Measurements from ENCODE around the gene SLC39A10.
"Not testable (repeated sequence)": the region's sequence is repeated elsewhere in the genome, so short reads cannot be mapped to it uniquely, and the experiment has no call there.

SLC39A10 gene

DNA sequence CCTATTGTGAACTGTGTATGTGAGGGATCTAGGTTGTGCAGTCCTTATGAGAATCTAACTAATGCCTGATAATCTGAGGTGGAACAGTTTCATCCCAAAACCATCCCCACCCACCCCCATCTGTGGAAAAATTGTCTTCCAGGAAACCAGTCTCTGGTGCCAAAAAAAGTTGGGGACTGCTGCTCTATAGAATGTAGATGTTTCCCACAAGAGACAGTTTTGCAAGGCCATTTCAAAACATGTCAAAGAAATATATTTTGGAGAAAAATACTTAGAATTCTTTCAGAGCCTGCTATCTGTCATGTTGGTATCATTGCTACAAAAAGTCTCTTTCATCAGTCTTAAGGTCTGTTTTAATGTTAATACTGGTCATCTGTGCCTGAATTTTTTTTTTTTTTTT, 4.1 kb upstream of the SLC39A10 start:
- DNase-seq (ENCODE audit: insufficient read length, low spot score), result no peak
- no peak for FAIRE-seq
- TF ChIP-seq POLR2A (IDR thresholded peaks at IDR 0.05; ENCODE audit: low read depth, low read length), result no peak

DNA sequence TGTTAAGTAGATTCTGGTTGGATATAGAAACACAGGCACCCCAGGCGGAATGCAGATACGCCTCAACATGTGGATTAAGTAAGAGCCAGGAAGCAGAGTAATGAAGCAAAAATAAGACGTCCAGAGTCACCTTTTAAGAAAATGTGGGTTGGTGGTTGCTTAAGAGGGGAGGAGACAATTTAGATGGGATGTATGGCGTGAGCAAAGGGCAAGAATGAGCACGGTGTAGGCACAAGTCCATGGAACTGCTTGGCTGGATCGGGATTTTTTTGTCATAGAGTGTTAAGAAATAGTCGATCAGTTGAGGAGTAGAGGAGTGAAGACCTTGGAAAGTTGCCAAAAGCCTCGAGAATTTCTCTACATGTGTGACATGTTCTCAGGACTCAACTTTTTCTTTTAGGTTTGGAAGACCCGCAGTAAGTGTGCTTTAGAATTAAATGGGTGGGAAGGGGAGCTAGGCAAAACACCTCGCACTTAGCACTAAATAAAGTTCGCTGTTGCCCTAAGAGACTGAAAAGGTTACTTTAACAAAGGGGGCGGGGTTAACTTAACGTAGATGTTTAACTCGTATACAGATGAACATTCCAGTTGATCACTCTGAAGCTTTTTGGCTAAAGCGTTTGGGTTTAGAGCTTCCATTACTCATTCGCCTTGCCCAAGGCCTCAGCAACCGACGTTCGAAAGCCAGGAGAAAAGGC, 716 bp upstream of the SLC39A10 start:
- TF ChIP-seq POLR2A (IDR thresholded peaks at IDR 0.05; ENCODE audit: low read depth, low read length), result no peak; the same call in 1 of the 2 replicates
- FAIRE-seq (peak; percentile 41), DNase-seq (ENCODE audit: insufficient read length, low spot score) (no peak)

DNA sequence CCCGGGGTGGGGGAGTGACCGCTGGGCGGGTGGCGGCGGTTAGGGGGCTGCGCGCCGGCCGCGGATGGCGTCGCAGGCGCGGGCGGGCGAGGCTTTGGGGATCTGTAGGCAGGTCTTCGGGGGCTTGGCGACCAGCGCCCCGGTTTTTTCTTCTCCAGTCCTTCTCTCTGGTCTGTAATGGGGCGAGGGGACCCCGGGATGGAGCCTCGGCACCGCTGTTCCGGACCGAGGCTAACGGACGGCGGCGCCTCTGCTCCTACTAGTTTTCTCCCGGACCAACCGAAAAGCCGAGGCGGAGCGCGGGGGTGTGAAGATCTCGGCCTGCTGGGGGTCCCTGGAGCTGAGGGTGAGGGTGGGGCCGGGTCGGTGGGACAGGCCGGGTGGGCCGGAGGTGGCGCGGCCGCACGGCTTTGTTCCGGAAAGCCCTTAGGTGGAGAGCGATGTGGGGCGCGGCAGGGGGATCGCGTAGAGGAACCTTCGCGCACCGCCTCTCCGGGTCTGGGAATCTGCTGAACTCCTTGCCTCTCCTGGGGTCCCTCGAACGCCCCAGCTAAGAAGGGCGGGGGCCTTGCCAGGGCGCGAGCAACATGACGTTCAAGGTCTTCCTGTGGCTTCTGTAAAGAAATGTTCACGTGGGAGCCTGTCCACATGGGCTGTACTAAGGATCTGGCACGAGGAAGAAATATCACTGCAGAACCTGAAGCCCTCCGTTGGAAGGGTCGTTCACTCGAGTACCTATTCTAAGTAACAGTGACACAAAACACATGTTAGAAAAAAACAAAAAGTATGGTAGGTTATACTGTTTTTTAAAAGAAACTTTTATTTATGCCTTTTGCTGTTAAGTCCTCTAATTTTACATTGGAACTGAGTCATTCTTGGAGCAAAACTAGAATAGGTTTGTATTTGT, 861 bp downstream of the SLC39A10 start:
- DNase-seq (ENCODE audit: insufficient read length, low spot score) (no peak), FAIRE-seq (peak; percentile 53)
- no peak for TF ChIP-seq POLR2A (IDR thresholded peaks at IDR 0.05; ENCODE audit: low read depth, low read length)

DNA sequence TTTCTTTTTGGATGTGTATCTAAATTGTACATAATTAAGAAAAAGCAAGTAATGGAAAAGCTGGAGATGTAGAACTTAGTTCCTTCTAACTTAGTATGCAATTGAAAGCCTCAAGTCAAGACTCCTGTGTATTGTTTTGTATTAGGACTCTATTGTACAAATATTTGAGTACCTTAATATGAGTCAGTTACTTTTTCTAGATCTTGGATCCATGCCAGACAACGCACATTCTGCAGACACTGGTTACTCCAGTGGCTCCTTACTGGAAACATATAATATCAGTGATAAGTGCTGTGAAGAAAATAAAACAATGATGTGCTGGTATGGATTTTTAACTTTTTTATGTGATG, 1.5 kb downstream of the SLC39A10 start:
- FAIRE-seq, result peak; percentile 60
- peak; percentile 21 for DNase-seq (ENCODE audit: insufficient read length, low spot score)
- no peak for TF ChIP-seq POLR2A (IDR thresholded peaks at IDR 0.05; ENCODE audit: low read depth, low read length)

DNA sequence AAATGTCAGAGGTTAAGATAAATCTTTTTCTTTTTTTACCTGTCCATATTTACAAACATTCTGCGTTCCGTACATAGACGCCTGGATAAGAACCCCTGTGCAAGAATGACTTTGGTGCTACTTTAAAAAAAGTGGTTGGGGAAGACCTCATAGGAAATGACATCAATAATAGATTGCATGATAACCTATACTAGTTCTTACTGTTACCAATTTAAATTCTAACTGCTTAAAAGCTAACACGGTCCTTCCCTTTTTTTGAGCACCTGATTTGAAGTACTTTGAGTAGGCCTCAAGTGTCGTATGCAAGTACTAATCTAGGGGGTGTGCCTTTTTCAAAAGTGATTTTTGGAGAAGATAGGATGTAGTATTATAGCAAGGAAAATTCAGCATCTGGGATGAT, 2.1 kb downstream of the SLC39A10 start:
- peak; percentile 74 for FAIRE-seq
- no peak for TF ChIP-seq POLR2A (IDR thresholded peaks at IDR 0.05; ENCODE audit: low read depth, low read length)
- no peak for DNase-seq (ENCODE audit: insufficient read length, low spot score)

DNA sequence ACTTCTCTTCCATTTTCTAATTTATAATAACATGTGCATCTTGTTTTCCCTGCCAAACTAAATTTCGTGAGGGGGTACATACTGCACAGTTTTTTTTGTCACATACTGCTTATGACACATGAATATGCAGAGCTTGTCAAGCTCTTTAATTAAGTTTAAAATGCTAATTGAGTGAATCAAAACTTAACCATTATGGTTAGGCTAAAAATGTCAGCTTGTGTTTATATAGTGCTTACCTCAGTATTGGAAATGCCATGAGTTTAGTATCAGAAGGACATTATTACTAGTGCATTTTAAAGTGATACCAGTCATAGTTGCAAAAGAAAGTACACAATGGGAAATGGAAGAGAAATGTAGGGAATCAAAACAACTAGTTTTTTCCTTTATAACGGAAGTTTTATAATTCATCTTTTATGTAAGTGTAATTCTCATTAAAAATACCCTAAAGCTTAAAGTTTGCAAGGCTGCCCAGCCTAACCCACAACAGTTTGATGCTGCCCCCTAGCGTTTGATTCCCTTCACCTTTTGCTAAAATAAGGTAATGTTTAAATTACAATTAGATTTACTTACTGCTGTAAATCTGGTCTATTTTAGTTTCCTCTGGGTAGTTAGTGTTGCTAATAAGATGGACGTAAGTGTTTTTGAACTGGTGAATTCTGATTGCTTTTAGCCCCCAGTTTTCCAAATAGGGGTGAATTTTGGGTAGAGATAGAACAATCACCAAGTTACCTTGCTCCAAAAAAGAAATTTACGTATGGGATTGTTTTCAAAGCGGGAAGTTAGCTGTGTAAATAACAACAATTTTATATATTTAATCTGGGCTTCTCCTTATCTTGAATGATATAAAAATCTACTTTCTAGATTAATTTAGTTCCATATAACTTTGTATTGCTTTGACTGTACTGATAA, 3.2 kb downstream of the SLC39A10 start:
- DNase-seq (ENCODE audit: insufficient read length, low spot score), result no peak
- TF ChIP-seq POLR2A (IDR thresholded peaks at IDR 0.05; ENCODE audit: low read depth, low read length), result no peak
- FAIRE-seq, result peak; percentile 84

DNA sequence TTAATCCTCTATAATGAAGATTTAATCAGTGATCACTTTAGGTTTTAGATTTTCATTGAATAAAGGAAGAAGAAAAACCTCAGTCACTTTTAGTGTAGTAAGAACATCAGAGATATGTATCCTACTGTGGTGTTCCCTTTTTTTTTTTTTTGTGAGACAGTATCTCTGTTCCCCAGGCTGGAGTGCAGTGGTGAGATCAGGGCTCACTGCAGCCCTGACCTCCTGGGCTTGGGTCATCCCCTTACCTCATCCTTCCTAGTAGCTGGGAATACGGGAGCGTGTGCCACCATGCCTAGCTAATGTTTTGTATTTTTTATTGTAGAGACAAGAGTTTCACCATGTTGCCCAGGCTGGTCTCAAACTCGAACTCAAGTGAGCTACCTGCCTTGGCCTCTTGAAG, 5.1 kb downstream of the SLC39A10 start:
- no peak for TF ChIP-seq POLR2A (IDR thresholded peaks at IDR 0.05; ENCODE audit: low read depth, low read length)
- no peak for DNase-seq (ENCODE audit: insufficient read length, low spot score)
- no peak for FAIRE-seq

DNA sequence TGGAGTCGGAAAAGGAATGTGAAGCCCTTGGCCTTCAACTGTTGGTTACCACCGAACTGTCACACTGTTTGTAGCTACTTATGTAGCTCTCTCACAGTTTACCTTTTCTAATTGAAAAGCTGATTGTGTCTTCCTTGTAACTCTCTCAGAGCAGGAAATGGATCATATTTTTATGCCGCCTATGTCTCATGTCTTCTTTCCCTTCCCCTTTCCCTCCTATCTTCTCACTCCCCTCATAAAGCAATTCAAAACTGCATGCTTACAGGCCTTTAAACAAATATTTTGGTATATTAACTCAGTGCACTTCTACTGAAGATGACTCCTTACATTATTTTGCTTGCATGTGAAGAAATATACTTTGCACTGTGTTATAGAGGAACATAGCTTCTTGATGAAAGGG, 6.0 kb downstream of the SLC39A10 start:
- no peak for DNase-seq (ENCODE audit: insufficient read length, low spot score)
- no peak for TF ChIP-seq POLR2A (IDR thresholded peaks at IDR 0.05; ENCODE audit: low read depth, low read length)
- peak; percentile 38 for FAIRE-seq

DNA sequence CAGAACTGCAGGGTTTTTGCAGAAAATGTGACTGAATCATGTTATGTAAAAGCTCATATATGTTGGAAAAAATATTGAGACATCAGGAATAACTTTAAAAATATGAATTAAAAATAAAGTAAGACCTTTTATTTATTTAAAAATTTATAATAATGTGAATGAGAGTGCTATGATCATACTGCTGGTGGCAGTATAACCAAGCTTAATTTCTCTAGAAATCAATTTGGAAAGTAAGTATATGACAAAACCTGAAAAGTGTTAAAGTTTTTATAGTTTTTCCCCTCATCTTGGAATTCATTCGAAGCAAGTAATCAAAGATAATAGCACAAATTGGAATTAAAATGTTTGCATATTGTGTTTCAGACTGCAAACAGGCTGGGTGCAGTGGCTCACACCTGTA, 7.5 kb downstream of the SLC39A10 start:
- FAIRE-seq (no peak), DNase-seq (ENCODE audit: insufficient read length, low spot score) (no peak)
- no peak for TF ChIP-seq POLR2A (IDR thresholded peaks at IDR 0.05; ENCODE audit: low read depth, low read length)

DNA sequence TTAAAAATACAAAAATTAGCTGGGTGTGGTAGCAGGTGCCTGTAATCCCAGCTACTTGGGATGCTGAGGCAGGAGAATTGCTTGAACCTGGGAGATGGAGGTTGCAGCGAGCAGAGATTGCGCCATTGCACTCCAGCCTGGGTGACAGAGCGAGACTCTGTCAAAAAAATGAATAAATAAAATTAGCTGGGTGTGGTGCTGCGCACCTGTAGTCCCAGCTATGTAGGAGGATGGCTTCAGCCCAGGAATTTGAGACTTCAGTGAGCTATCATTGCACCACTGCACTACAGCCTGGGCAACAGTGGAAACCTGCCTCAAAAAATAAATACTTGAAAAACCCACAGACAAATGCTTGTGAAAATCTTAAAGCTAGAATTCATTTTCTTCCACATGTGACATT, 8.1 kb downstream of the SLC39A10 start:
- DNase-seq (ENCODE audit: insufficient read length, low spot score); FAIRE-seq: not testable (repeated sequence)

DNA sequence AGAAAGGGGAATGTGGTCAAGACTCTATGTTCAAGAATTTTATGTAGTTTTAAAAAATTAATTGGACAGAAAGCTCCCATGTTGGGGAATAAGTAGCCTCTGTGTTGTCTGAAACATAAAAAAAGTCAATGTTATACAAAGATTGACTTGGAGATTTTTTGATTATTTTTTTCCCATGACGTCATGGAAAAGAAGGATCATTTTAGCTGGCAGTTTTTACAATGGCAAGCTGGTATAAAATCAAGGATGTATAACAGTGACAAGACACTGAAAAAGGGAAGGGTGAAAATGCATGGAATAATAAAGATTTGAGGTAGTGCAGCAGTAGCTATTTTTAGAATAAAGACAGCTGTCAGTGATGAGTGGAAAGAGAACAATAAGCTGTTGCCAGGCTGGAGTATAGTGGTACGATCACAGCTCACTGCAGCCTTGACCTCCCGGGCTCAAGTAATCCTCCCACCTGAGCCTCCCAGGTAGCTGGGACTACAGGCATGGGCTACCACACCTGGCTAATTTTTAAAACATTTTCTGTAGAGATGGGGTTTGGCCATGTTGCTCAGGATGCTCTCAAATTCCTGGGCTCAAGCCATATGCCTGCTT, 9.2 kb downstream of the SLC39A10 start:
- DNase-seq (ENCODE audit: insufficient read length, low spot score) (no peak), FAIRE-seq (no peak)
- no peak for TF ChIP-seq POLR2A (IDR thresholded peaks at IDR 0.05; ENCODE audit: low read depth, low read length)

DNA sequence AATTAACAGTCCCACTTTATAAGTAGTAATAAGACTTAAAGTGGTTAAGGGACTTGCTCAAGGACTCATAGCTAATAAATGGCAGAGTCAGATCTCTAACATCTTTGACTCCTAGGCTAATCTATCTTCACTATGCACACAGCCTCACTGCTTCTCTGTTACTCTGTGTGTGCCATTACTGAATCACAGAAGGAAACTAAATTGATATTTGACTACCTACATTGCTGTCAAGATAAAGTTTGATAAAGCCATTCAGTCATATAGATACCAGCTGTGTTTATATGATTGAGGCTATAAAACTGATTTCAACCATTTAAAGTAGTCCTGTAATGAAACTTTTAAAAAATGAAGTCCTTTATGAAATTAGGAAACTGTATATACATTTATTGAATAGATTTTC, 10.9 kb downstream of the SLC39A10 start:
- FAIRE-seq, result no peak
- no peak for DNase-seq (ENCODE audit: insufficient read length, low spot score)
- TF ChIP-seq POLR2A (IDR thresholded peaks at IDR 0.05; ENCODE audit: low read depth, low read length), result no peak

DNA sequence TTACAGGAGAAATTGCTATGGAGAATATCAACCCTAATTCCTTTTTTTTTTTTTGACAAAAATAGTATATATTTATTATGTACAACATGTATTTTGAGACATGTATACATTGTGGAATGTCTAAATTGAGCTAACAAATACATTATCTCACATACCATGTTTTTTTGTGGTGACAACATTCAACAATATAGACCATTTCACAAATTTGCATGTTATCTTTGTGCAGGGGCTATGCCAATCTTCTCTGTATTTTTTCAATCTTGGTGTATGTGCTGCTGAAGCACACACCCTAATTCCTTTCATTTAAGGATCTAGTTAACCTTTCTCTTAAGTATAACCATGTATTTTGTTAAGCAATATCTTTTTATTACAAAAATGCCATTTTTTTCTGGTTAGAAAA, 13.2 kb downstream of the SLC39A10 start:
- no peak for TF ChIP-seq POLR2A (IDR thresholded peaks at IDR 0.05; ENCODE audit: low read depth, low read length)
- no peak for FAIRE-seq

DNA sequence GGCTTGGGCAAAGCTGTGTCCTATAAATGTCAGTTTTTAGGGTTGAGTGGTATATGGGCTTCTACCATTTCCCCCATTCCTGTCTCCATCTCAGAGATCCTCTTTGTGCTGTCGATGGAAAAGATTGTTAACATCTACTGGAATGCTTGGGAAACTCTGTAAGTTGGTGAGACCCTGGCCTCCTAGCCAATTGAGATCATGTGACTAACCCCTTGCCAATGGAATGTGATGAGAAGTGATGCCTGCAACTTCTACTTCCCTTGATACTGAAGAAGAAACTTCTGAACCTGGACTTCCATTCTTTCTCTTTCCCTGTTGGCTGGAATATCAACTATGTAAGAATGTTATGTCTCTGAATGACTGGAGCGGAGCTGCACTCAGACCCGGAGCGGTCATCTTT, 14.5 kb downstream of the SLC39A10 start:
- TF ChIP-seq POLR2A (IDR thresholded peaks at IDR 0.05; ENCODE audit: low read depth, low read length), result no peak
- DNase-seq (ENCODE audit: insufficient read length, low spot score) (no peak), FAIRE-seq (no peak)

More for the DNA sequence above, 13.2 kb downstream of the SLC39A10 start:
- no peak for DNase-seq (ENCODE audit: insufficient read length, low spot score)
